Smooth muscle cell (in vitro differentiated cells): ENCODE measurements around the gene SCN7A. TPM values are rescaled to one million over a fixed set of nuclear protein-coding genes. Genes with fewer than 3 reads are reported as not detected.
A peak's percentile ranks its signal among the peaks of the same experiment; 100 is the strongest.

Source experiments
- DNase-seq: peaks from one replicate; lab custom pipeline; 2025; ENCODE audit not compliant: unreplicated experiment; lab: John Stamatoyannopoulos, UW
- H2AFZ ChIP-seq: fragments of 200-600 bp; sonication (generic); 2 replicates; pipeline ENCODE4 v1.6.0; 2016; ENCODE audit warnings: antibody characterized with exemption, low read depth, mild to moderate bottlenecking
- H3F3A ChIP-seq: fragments of 200-600 bp; sonication (generic); 2 replicates; pipeline ENCODE4 v1.6.0; 2017; ENCODE audit warnings: antibody characterized with exemption, low read depth
- H3K27ac ChIP-seq: fragments of 200-600 bp; sonication (generic); 2 replicates; pipeline ENCODE4 v1.5.1; 2016; ENCODE audit warnings: low read depth, mild to moderate bottlenecking
- H3K27me3 ChIP-seq: fragments of 200-600 bp; sonication (generic); 2 replicates; pipeline ENCODE4 v1.6.1; 2016; ENCODE audit warnings: low read depth, mild to moderate bottlenecking
- H3K36me3 ChIP-seq: fragments of 200-600 bp; sonication (generic); 2 replicates; pipeline ENCODE4 v1.5.1; 2016; ENCODE audit warnings: low read depth
- H3K4me1 ChIP-seq: fragments of 200-600 bp; sonication (generic); 2 replicates; pipeline ENCODE4 v1.5.1; 2016; ENCODE audit warnings: low read depth
- H3K4me2 ChIP-seq: fragments of 200-600 bp; sonication (generic); 2 replicates; pipeline ENCODE4 v1.6.0; 2016; ENCODE audit warnings: mild to moderate bottlenecking
- H3K4me3 ChIP-seq: fragments of 200-600 bp; sonication (generic); 2 replicates; pipeline ENCODE4 v1.5.1; 2016; ENCODE audit warnings: mild to moderate bottlenecking
- H3K79me2 ChIP-seq: fragments of 200-600 bp; sonication (generic); 2 replicates; pipeline ENCODE4 v1.6.0; 2016; ENCODE audit warnings: low read depth, mild to moderate bottlenecking
- H3K9ac ChIP-seq: fragments of 200-600 bp; sonication (generic); 2 replicates; pipeline ENCODE4 v1.6.0; 2016; ENCODE audit warnings: low read depth
- H3K9me3 ChIP-seq: fragments of 200-600 bp; sonication (generic); replicated peaks from 2 replicates; pipeline ENCODE4 v1.5.1; 2016; ENCODE audit warnings: low read depth
- H4K20me1 ChIP-seq: fragments of 200-600 bp; sonication (generic); 2 replicates; pipeline ENCODE4 v1.6.0; 2016; ENCODE audit warnings: low read depth
- CTCF ChIP-seq: fragments of 200-600 bp; sonication (generic); IDR thresholded peaks from 2 replicates; pipeline ENCODE4 v1.5.1; 2017; ENCODE audit warnings: borderline replicate concordance, mild to moderate bottlenecking, antibody characterized with exemption; ENCODE audit not compliant: insufficient read depth, poor library complexity, severe bottlenecking
- WGBS: methylation state at CpG from one replicate; pipeline ENCODE4 v1.1.7; 2016; ENCODE audit warnings: low lambda C conversion rate; 5-methylcytosine and 5-hydroxymethylcytosine counted together
- polyA plus RNA-seq: library from polyadenylated mRNA; unstranded; fragments of >200 nt; fragmentation: Nextera tagmentation; extraction: Ambion mirVana; gene quantifications from 2 replicates; pipeline ENCODE4 v1.2.1, GENCODE V29; 2016
- total RNA-seq: library from RNA; depleted of rRNA; stranded (reverse); fragments of >200 nt; gene quantifications from 2 replicates; pipeline ENCODE4 v1.2.3, GENCODE V29; 2014

The SCN7A gene
- total and polyA plus RNA-seq, 2 experiments from 2014 or later, result not detected

- TF ChIP-seq CTCF, result no peak
- Histone ChIP-seq H3K27me3 (no peaks in the 10 kb centered on the region), H3K9me3 (no peaks in the 10 kb centered on the region), H3F3A (no peaks in the 10 kb centered on the region), H3K4me3 (no peak overlapping the region), H4K20me1 (no peaks in the 10 kb centered on the region), H3K4me1 (no peaks in the 10 kb centered on the region), H3K36me3 (no peaks in the 10 kb centered on the region), H3K4me2 (no peak overlapping the region), H3K79me2 (no peaks in the 10 kb centered on the region), H2AFZ (no peak overlapping the region), H3K27ac (no peak overlapping the region), H3K9ac (no peak overlapping the region)
- no peak for DNase-seq
- 73% methylated on average over 3 of the region's 3 CpGs for WGBS
Measured at GRCh38 chr2:166393008-166393407, 101.0 kb downstream of the SCN7A start.

- TF ChIP-seq CTCF, result no peak
- H2AFZ ChIP-seq, result no peak overlapping the region
- no peaks in the 10 kb centered on the region for H4K20me1 ChIP-seq
- WGBS, result 84% methylated on average over 3 of the region's 3 CpGs
- H3K27me3 ChIP-seq, result peaks cover 3% of the 10 kb centered on the region
- no peaks in the 10 kb centered on the region for H3F3A ChIP-seq
- H3K9ac ChIP-seq, result no peak overlapping the region
- DNase-seq, result no peak
- no peaks in the 10 kb centered on the region for H3K79me2 ChIP-seq
- H3K27ac ChIP-seq, result no peak overlapping the region
- H3K4me3 ChIP-seq, result no peak overlapping the region
- H3K9me3 ChIP-seq, result no peaks in the 10 kb centered on the region
- H3K4me2 ChIP-seq, result no peak overlapping the region
- H3K4me1 ChIP-seq, result no peaks in the 10 kb centered on the region
- H3K36me3 ChIP-seq, result no peaks in the 10 kb centered on the region
Measured at GRCh38 chr2:166388481-166389070, 105.5 kb downstream of the SCN7A start.

- H3K9ac ChIP-seq, result no peak overlapping the region
- no peak overlapping the region for H3K4me2 ChIP-seq
- H3K27ac ChIP-seq, result no peak overlapping the region
- no peaks in the 10 kb centered on the region for H4K20me1 ChIP-seq
- no peak for DNase-seq
- H3F3A ChIP-seq, result no peaks in the 10 kb centered on the region
- H2AFZ ChIP-seq, result no peak overlapping the region
- WGBS, result 88% methylated on average over 1 of the region's 1 CpG
- no peaks in the 10 kb centered on the region for H3K79me2 ChIP-seq
- no peaks in the 10 kb centered on the region for H3K36me3 ChIP-seq
- H3K4me3 ChIP-seq, result no peak overlapping the region
- H3K27me3 ChIP-seq, result peaks cover 10% of the 10 kb centered on the region
- no peaks in the 10 kb centered on the region for H3K4me1 ChIP-seq
- no peak for TF ChIP-seq CTCF
- no peaks in the 10 kb centered on the region for H3K9me3 ChIP-seq
Measured at GRCh38 chr2:166385313-166385712, 108.7 kb downstream of the SCN7A start.

GRCh38 chr2:166384774-166385173 lies 109.3 kb downstream of the SCN7A start:
- Histone ChIP-seq H3K9me3 (no peaks in the 10 kb centered on the region), H2AFZ (no peak overlapping the region), H3K27ac (no peak overlapping the region), H3K4me1 (no peaks in the 10 kb centered on the region), H3K9ac (no peak overlapping the region), H4K20me1 (no peaks in the 10 kb centered on the region), H3K4me2 (no peak overlapping the region), H3K36me3 (no peaks in the 10 kb centered on the region), H3F3A (no peaks in the 10 kb centered on the region), H3K79me2 (no peaks in the 10 kb centered on the region), H3K4me3 (no peak overlapping the region), H3K27me3 (peaks cover 12% of the 10 kb centered on the region)
- no peak for DNase-seq
- peak; percentile 52 for TF ChIP-seq CTCF
- WGBS, result 71% methylated on average over 8 of the region's 8 CpGs
